GM19351 (cell line): ENCODE data around the gene NPR1.
"Not testable (repeated sequence)": the region's sequence is repeated elsewhere in the genome, so short reads cannot be mapped to it uniquely, and the experiment has no call there.

Experiments
- ATAC-seq: cut with Tn5 transposase; IDR thresholded peaks from one replicate; pipeline ENCODE4 v1.9.1; 2021; ENCODE audit warnings: mild to moderate bottlenecking, moderate library complexity; ENCODE audit not compliant: unreplicated experiment

NPR1 gene

GRCh38 chr1:153679337-153680119 lies 1.0 kb downstream of the NPR1 start:
- ATAC-seq = no peak

GRCh38 chr1:153680120-153680403 lies 1.6 kb downstream of the NPR1 start:
- ATAC-seq = no peak

- no peak for ATAC-seq
Observed at GRCh38 chr1:153682730-153683129, 4.2 kb downstream of the NPR1 start.

- no peak for ATAC-seq
Observed at GRCh38 chr1:153683854-153684253, 5.4 kb downstream of the NPR1 start.

GRCh38 chr1:153684892-153685291 lies 6.4 kb downstream of the NPR1 start:
- no peak for ATAC-seq

- ATAC-seq = no peak
Observed at GRCh38 chr1:153685544-153686340, 7.3 kb downstream of the NPR1 start.

- no peak for ATAC-seq
Observed at GRCh38 chr1:153687346-153688125, 9.0 kb downstream of the NPR1 start.

- ATAC-seq = no peak
Observed at GRCh38 chr1:153688276-153688675, 9.8 kb downstream of the NPR1 start.

- ATAC-seq = no peak
Observed at GRCh38 chr1:153688736-153689328, 10.3 kb downstream of the NPR1 start.

- ATAC-seq = no peak
Observed at GRCh38 chr1:153693466-153693865, 15.0 kb downstream of the NPR1 start.

- no peak for ATAC-seq
Observed at GRCh38 chr1:153696741-153697140, 18.3 kb downstream of the NPR1 start.

GRCh38 chr1:153697191-153698019 lies 18.9 kb downstream of the NPR1 start:
- no peak for ATAC-seq

GRCh38 chr1:153698020-153698922 lies 19.8 kb downstream of the NPR1 start:
- ATAC-seq = no peak

- no peak for ATAC-seq
Observed at GRCh38 chr1:153698923-153699714, 20.6 kb downstream of the NPR1 start.

- no peak for ATAC-seq
Observed at GRCh38 chr1:153699768-153700167, 21.3 kb downstream of the NPR1 start.

GRCh38 chr1:153705484-153705883 lies 27.0 kb downstream of the NPR1 start:
- no peak for ATAC-seq

GRCh38 chr1:153711026-153711425 lies 32.5 kb downstream of the NPR1 start:
- no peak for ATAC-seq

- not testable (repeated sequence) for ATAC-seq
Observed at GRCh38 chr1:153716211-153716610, 37.7 kb downstream of the NPR1 start.

GRCh38 chr1:153717330-153717729 lies 38.8 kb downstream of the NPR1 start:
- ATAC-seq = no peak
